Caco-2 (cell line): ENCODE data around the gene MGAT1. TPM values are rescaled to one million over a fixed set of nuclear protein-coding genes. Genes with fewer than 3 reads are reported as not detected.
"Not testable (repeated sequence)": the region's sequence is repeated elsewhere in the genome, so short reads cannot be mapped to it uniquely, and the experiment has no call there.

ENCODE experiments used
- BruUV-seq: library from RNA; stranded (reverse); fragments of 400-500 nt; replicated peaks from 2 replicates; lab custom pipeline; 2021; lab: Mats Ljungman, UMichigan
- CTCF ChIA-PET: fragments of 300-600 bp; sonication (Branson Sonifier 250); formaldehyde crosslinking; loops from one replicate; lab custom pipeline; 2022; ENCODE audit warnings: antibody characterized with exemption; lab: Charles Lee
- POLR2A ChIA-PET: fragments of 300-600 bp; sonication (Branson Sonifier 250); formaldehyde crosslinking; loops from one replicate; lab custom pipeline; 2022; ENCODE audit warnings: antibody characterized with exemption; lab: Charles Lee
- DNase-seq, 2 experiments: peaks; one replicate each; pipeline versions ENCODE4 v3.0.0 to v3.0.0-alpha.2; 2020 to 2022
- H3K27me3 ChIP-seq: replicated peaks from 2 replicates; pipeline ENCODE4 v1.6.0; 2011; ENCODE audit warnings: low read length; ENCODE audit not compliant: control insufficient read depth, insufficient read depth
- H3K36me3 ChIP-seq: 2 replicates; pipeline ENCODE4 v1.5.1; 2011; ENCODE audit warnings: low read length; ENCODE audit not compliant: control insufficient read depth, insufficient read depth
- H3K4me1 ChIP-seq: fragments of 250-450 bp; sonication (Bioruptor Pico); 2 replicates; pipeline ENCODE4 v1.5.1; 2020; ENCODE audit warnings: mild to moderate bottlenecking
- H3K4me3 ChIP-seq: 2 replicates; pipeline ENCODE4 v1.5.1; 2011; ENCODE audit warnings: low read depth, mild to moderate bottlenecking, control low read depth, low read length
- H3K9me3 ChIP-seq: fragments of 250-450 bp; sonication (Bioruptor Pico); 2 replicates; pipeline ENCODE4 v1.5.1; 2020; ENCODE audit warnings: mild to moderate bottlenecking, moderate library complexity
- H3K27ac Mint-ChIP-seq: one replicate; pipeline ENCODE4 v1.8.0; 2022; ENCODE audit warnings: mixed read lengths; ENCODE audit not compliant: unreplicated experiment
- H3K27me3 Mint-ChIP-seq: one replicate; pipeline ENCODE4 v1.8.0; 2022; ENCODE audit warnings: mixed read lengths; ENCODE audit not compliant: insufficient read depth, unreplicated experiment
- H3K36me3 Mint-ChIP-seq: one replicate; pipeline ENCODE4 v1.8.0; 2022; ENCODE audit warnings: mild to moderate bottlenecking, mixed read lengths; ENCODE audit not compliant: insufficient read depth, unreplicated experiment
- H3K4me1 Mint-ChIP-seq: one replicate; pipeline ENCODE4 v1.8.0; 2022; ENCODE audit warnings: low read depth, mixed read lengths; ENCODE audit not compliant: unreplicated experiment
- H3K4me3 Mint-ChIP-seq: one replicate; pipeline ENCODE4 v1.8.0; 2022; ENCODE audit warnings: mild to moderate bottlenecking, moderate library complexity, mixed read lengths; ENCODE audit not compliant: unreplicated experiment
- H3K9me3 Mint-ChIP-seq: one replicate; pipeline ENCODE4 v1.8.0; 2022; ENCODE audit warnings: mixed read lengths; ENCODE audit not compliant: unreplicated experiment
- intact Hi-C: fragments of 100-400 bp; cut with micrococcal nuclease; formaldehyde crosslinking; loops from one replicate; pipeline ENCODE4 v1.10.0; 2022; ENCODE audit not compliant: unreplicated experiment
- total RNA-seq: library from RNA; stranded (reverse); gene quantifications from 2 replicates; pipeline ENCODE4 v1.2.3, GENCODE V29; 2022
- TF ChIP-seq, protein P1 (sequence below), 2 experiments: fragments of 200-600 bp in 1 of 2; IDR thresholded peaks; 1 replicate in 1 of 2; 2 replicates in 1 of 2; pipeline versions ENCODE4 v1.5.1 to v1.8.0; 2011 to 2022; ENCODE audit warnings: antibody characterized with exemption in 1 of 2, control low read depth in 1 of 2, inconsistent platforms in 1 of 2, low read depth in 1 of 2, low read length in 1 of 2, mild to moderate bottlenecking in 1 of 2, moderate library complexity in 1 of 2; ENCODE audit not compliant: insufficient read depth in 1 of 2, severe bottlenecking in 1 of 2, unreplicated experiment in 1 of 2

Gene MGAT1
- total RNA-seq, 1 experiment from 2014 or later, result 80.1 TPM

- H3K36me3 ChIP-seq, result peaks cover 11% of the 10 kb centered on the region
- no peaks in the 10 kb centered on the region for H3K27me3 ChIP-seq
- DNase-seq, result no peak
- TF ChIP-seq, protein P1, sequence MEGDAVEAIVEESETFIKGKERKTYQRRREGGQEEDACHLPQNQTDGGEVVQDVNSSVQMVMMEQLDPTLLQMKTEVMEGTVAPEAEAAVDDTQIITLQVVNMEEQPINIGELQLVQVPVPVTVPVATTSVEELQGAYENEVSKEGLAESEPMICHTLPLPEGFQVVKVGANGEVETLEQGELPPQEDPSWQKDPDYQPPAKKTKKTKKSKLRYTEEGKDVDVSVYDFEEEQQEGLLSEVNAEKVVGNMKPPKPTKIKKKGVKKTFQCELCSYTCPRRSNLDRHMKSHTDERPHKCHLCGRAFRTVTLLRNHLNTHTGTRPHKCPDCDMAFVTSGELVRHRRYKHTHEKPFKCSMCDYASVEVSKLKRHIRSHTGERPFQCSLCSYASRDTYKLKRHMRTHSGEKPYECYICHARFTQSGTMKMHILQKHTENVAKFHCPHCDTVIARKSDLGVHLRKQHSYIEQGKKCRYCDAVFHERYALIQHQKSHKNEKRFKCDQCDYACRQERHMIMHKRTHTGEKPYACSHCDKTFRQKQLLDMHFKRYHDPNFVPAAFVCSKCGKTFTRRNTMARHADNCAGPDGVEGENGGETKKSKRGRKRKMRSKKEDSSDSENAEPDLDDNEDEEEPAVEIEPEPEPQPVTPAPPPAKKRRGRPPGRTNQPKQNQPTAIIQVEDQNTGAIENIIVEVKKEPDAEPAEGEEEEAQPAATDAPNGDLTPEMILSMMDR (IDR thresholded peaks at IDR 0.05; ENCODE audit: insufficient read depth in 1 of 2, low read depth in 1 of 2, low read length in 1 of 2, severe bottlenecking in 1 of 2, unreplicated experiment in 1 of 2), result no peak
- ChIA-PET POLR2A (no interaction called here), CTCF (no interaction called here)
- no peak overlapping the region for H3K4me3 ChIP-seq
- no peaks in the 10 kb centered on the region for H3K9me3 ChIP-seq
- peaks cover 15% of the 10 kb centered on the region for H3K4me1 ChIP-seq
- H3K27ac Mint-ChIP-seq, result no peak overlapping the region
- H3K9me3 Mint-ChIP-seq, result no peaks in the 10 kb centered on the region
- intact Hi-C loops, result no loop called here
- no peaks in the 10 kb centered on the region for H3K27me3 Mint-ChIP-seq
- BruUV-seq, result TSS peak; percentile 37
- peaks cover 17% of the 10 kb centered on the region for H3K4me1 Mint-ChIP-seq
- H3K36me3 Mint-ChIP-seq, result peaks cover 74% of the 10 kb centered on the region
- no peak overlapping the region for H3K4me3 Mint-ChIP-seq
These were observed 12.1 kb downstream of the MGAT1 start for GRCh38 chr5:180790524-180790923.

- Mint-ChIP-seq H3K27me3 (no peaks in the 10 kb centered on the region), H3K27ac (no peak overlapping the region), H3K4me1 (peaks cover 20% of the 10 kb centered on the region), H3K4me3 (no peak overlapping the region), H3K9me3 (no peaks in the 10 kb centered on the region), H3K36me3 (peaks cover 70% of the 10 kb centered on the region)
- no peaks in the 10 kb centered on the region for H3K27me3 ChIP-seq
- no peak overlapping the region for H3K4me3 ChIP-seq
- intact Hi-C loops, result no loop called here
- DNase-seq, result no peak
- H3K36me3 ChIP-seq, result peaks cover 11% of the 10 kb centered on the region
- no TSS peak for BruUV-seq
- no peaks in the 10 kb centered on the region for H3K9me3 ChIP-seq
- ChIA-PET CTCF (no interaction called here), POLR2A (no interaction called here)
- peaks cover 20% of the 10 kb centered on the region for H3K4me1 ChIP-seq
- TF ChIP-seq, protein P1 (IDR thresholded peaks at IDR 0.05; ENCODE audit: insufficient read depth in 1 of 2, low read depth in 1 of 2, low read length in 1 of 2, severe bottlenecking in 1 of 2, unreplicated experiment in 1 of 2), result no peak
These were observed 12.6 kb downstream of the MGAT1 start for GRCh38 chr5:180790020-180790419.

DNA sequence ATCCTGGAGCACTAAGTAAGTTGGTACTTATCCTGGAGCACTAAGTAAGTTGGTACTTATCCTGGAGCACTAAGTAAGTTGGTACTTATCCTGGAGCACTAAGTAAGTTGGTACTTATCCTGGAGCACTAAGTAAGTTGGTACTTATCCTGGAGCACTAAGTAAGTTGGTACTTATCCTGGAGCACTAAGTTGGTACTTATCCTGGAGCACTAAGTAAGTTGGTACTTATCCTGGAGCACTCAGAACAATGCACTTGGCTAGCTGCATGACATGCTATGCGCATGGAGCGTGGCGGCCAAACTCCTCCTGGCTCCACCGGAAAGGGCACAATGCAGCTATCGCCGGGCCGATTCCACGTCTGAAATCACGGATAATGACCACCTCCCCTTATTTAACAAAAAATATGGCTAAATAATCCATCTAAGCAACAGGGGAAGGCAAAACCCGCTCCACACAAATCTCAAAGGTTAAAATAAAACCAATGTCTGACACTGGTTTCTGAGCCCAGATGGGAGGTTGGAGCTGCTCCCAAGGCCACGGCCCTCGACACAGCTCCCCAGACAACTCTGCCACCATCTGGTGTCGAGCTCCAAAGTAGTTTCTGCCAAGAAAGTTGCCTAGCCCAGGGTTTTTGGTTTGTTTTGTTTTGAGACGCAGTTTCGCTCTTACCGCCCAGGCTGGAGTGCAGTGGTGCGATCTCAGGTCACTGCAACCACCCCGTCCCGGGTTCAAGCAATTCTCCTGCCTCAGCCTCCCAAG is 13.8 kb downstream of the MGAT1 start:
- H3K27me3 Mint-ChIP-seq, H3K27me3 ChIP-seq, BruUV-seq, H3K4me3 Mint-ChIP-seq, DNase-seq, CTCF ChIA-PET, H3K4me3 ChIP-seq, H3K9me3 Mint-ChIP-seq, H3K9me3 ChIP-seq: not testable (repeated sequence)
- peaks cover 11% of the 10 kb centered on the region for H3K36me3 ChIP-seq
- intact Hi-C loops, result loop anchor here (5.0 to 10.0 kb wide), 2 partner anchors 253 to 366 kb away; partner anchors contain the start of gene BTNL9
- peaks cover 20% of the 10 kb centered on the region for H3K4me1 Mint-ChIP-seq
- POLR2A ChIA-PET, result interaction anchor here (0.7 kb wide), 1 partner anchor 22 kb away, joined by 8 read pairs; no protein-coding TSS in a partner anchor
- H3K36me3 Mint-ChIP-seq, result peaks cover 65% of the 10 kb centered on the region
- peaks cover 24% of the 10 kb centered on the region for H3K4me1 ChIP-seq
- H3K27ac Mint-ChIP-seq, result peak overlapping the region; percentile 30
